Measurements from ENCODE around the gene CISD3.

GRCh38 chr17:38727736-38728135 lies 2.4 kb upstream of the CISD3 start:
- TF ChIP-seq CTCF (IDR thresholded peaks at IDR 0.05) (no peak), POLR2A (IDR thresholded peaks at IDR 0.05) (no peak)
